Measurements from ENCODE around the gene TM4SF4.

The TM4SF4 gene

DNA sequence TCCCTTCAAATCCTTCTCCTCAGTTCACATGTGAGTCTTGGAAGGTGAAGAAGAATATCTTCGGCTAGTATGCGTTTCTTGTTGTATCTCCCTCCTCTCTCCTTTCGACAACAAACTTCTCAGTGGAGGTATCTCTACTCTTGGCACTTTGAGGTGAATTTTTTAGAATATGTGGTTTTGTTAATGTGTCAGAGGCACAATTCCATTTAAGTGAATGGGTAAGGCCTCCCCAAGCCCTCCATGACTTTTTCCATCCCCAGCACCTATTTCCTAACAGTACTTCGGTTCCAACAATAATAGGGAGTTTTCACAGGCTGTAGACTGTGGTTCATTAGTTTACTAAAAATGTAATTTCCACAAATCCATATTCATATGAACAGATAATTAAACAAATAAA is 74.2 kb downstream of the TM4SF4 start:
- no peak for DNase-seq (ENCODE audit: low read depth)

- DNase-seq (ENCODE audit: low read depth): no peak
Measured at GRCh38 chr3:149551500-149551899, 77.0 kb downstream of the TM4SF4 start.

- no peak for DNase-seq (ENCODE audit: low read depth)
Measured at GRCh38 chr3:149552700-149553099, 78.2 kb downstream of the TM4SF4 start.
